Measurements from ENCODE around the gene CPED1. TPM values are rescaled to one million over a fixed set of nuclear protein-coding genes. Genes with fewer than 3 reads are reported as not detected.

CPED1 gene
- total RNA-seq, 2 donors from 2014 or later, result 5.3 to 7.3 TPM

DNA sequence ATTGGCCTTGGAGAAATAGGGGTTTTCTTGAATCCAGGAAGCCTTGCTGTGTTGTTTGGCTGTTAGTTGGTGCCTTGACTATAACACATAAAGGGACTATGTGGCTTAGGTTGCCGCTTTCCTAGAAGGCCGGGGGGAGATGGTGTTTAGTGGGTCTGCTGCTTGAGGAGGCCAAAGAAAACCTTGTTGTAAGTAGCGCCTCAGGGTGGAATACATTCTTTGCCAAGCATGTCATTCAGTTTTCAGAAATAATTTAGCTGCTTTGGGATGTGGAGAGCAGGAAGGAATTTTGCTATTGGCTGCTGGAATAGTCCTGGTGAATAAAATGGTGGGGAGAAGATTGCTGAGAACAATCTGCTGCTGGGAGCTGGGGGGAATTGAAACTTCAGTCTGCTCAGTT lies 207.4 kb downstream of the CPED1 start:
- intact Hi-C loops (cut with DNase I), result no loop called here
- Histone ChIP-seq H3K27ac (no peak overlapping the region), H3K27me3 (no peaks in the 10 kb centered on the region), H3K36me3 (replicated peaks in 1 of 2; ENCODE audit: insufficient read depth in 1 of 2, low read depth in 2 of 2) (no peaks in the 10 kb centered on the region), H3K9me3 (no peaks in the 10 kb centered on the region), H3K4me1 (no peaks in the 10 kb centered on the region), H3K4me3 (no peak overlapping the region)
- no peak for ATAC-seq
- WGBS, 2 donors, result 88 to 89% methylated on average over 3 of the region's 3 CpGs
- DNase-seq, result no peak
- no peak for TF ChIP-seq POLR2A (IDR thresholded peaks at IDR 0.05)

DNA sequence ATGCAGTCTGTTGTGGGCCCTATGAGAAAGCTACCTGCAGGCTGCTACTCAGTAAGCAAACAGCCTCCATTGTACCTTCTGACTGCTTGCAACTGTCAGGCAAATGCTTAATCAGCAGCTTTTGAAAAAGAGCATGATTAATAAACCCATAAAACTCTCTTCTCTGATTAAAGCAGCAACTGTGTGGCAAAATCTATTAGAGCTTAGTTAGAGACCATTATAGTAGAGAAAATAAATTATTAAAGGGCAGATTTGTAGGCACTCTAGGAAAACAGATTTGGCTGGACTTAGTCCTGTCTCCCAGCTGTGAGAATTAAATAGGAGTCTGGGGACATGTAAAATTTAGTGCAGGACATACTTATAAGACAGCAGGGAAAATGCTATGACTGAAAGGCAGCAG lies 207.8 kb downstream of the CPED1 start:
- intact Hi-C loops (cut with DNase I), result no loop called here
- DNase-seq (no peak), ATAC-seq (no peak)
- H3K4me3 ChIP-seq, result no peak overlapping the region
- no peak overlapping the region for H3K27ac ChIP-seq
- no peak for TF ChIP-seq POLR2A (IDR thresholded peaks at IDR 0.05)
- TF ChIP-seq, protein P1, sequence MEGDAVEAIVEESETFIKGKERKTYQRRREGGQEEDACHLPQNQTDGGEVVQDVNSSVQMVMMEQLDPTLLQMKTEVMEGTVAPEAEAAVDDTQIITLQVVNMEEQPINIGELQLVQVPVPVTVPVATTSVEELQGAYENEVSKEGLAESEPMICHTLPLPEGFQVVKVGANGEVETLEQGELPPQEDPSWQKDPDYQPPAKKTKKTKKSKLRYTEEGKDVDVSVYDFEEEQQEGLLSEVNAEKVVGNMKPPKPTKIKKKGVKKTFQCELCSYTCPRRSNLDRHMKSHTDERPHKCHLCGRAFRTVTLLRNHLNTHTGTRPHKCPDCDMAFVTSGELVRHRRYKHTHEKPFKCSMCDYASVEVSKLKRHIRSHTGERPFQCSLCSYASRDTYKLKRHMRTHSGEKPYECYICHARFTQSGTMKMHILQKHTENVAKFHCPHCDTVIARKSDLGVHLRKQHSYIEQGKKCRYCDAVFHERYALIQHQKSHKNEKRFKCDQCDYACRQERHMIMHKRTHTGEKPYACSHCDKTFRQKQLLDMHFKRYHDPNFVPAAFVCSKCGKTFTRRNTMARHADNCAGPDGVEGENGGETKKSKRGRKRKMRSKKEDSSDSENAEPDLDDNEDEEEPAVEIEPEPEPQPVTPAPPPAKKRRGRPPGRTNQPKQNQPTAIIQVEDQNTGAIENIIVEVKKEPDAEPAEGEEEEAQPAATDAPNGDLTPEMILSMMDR (IDR thresholded peaks at IDR 0.05), result no peak
- no peaks in the 10 kb centered on the region for H3K36me3 ChIP-seq (replicated peaks in 1 of 2; ENCODE audit: insufficient read depth in 1 of 2, low read depth in 2 of 2)
- H3K9me3 ChIP-seq, result no peaks in the 10 kb centered on the region
- H3K27me3 ChIP-seq, result no peaks in the 10 kb centered on the region
- no peaks in the 10 kb centered on the region for H3K4me1 ChIP-seq

- WGBS, 2 donors, result 88 to 92% methylated on average over 3 of the region's 3 CpGs
- no peak overlapping the region for H3K27ac ChIP-seq
- H3K36me3 ChIP-seq (replicated peaks in 1 of 2; ENCODE audit: insufficient read depth in 1 of 2, low read depth in 2 of 2), result no peaks in the 10 kb centered on the region
- DNase-seq (no peak), ATAC-seq (no peak)
- TF ChIP-seq, protein P1 (IDR thresholded peaks at IDR 0.05), result no peak
- TF ChIP-seq POLR2A (IDR thresholded peaks at IDR 0.05), result no peak
- no peaks in the 10 kb centered on the region for H3K4me1 ChIP-seq
- no peaks in the 10 kb centered on the region for H3K27me3 ChIP-seq
- H3K9me3 ChIP-seq, result no peaks in the 10 kb centered on the region
- intact Hi-C loops (cut with DNase I), result no loop called here
- no peak overlapping the region for H3K4me3 ChIP-seq
These were observed 208.9 kb downstream of the CPED1 start for GRCh38 chr7:121197455-121197854.

- Histone ChIP-seq H3K36me3 (replicated peaks in 1 of 2; ENCODE audit: insufficient read depth in 1 of 2, low read depth in 2 of 2) (no peaks in the 10 kb centered on the region), H3K4me1 (no peaks in the 10 kb centered on the region), H3K27me3 (no peaks in the 10 kb centered on the region), H3K27ac (no peak overlapping the region), H3K9me3 (no peaks in the 10 kb centered on the region), H3K4me3 (no peak overlapping the region)
- ATAC-seq, result peak; percentile 53
- TF ChIP-seq, protein P1 (IDR thresholded peaks at IDR 0.05), result no peak
- WGBS, 2 donors, result 39 to 59% methylated on average over 6 of the region's 6 CpGs
- intact Hi-C loops (cut with DNase I), result no loop called here
- peak in 3 of 4 donors; percentile 3 to 28 (median 13) for DNase-seq
These were observed 210.0 kb downstream of the CPED1 start for GRCh38 chr7:121198502-121198901.

GRCh38 chr7:121202125-121202524 lies 213.6 kb downstream of the CPED1 start:
- 89 to 95% methylated on average over 2 of the region's 2 CpGs for WGBS, 2 donors
- ATAC-seq, result no peak
- intact Hi-C loops (cut with DNase I), result no loop called here
- Histone ChIP-seq H3K4me1 (no peaks in the 10 kb centered on the region), H3K36me3 (replicated peaks in 1 of 2; ENCODE audit: insufficient read depth in 1 of 2, low read depth in 2 of 2) (no peaks in the 10 kb centered on the region), H3K9me3 (no peaks in the 10 kb centered on the region), H3K27me3 (no peaks in the 10 kb centered on the region), H3K27ac (no peak overlapping the region), H3K4me3 (no peak overlapping the region)
- TF ChIP-seq, protein P1 (IDR thresholded peaks at IDR 0.05), result no peak
- TF ChIP-seq POLR2A (IDR thresholded peaks at IDR 0.05), result no peak
- DNase-seq, result no peak

Data from body of pancreas (tissue), 4 donors.